ENCODE measurements around the gene SPIRE2.
A peak's percentile ranks its signal among the peaks of the same experiment; 100 is the strongest.
"Not testable (repeated sequence)": the region's sequence is repeated elsewhere in the genome, so short reads cannot be mapped to it uniquely, and the experiment has no call there.

SPIRE2 gene, protein sequence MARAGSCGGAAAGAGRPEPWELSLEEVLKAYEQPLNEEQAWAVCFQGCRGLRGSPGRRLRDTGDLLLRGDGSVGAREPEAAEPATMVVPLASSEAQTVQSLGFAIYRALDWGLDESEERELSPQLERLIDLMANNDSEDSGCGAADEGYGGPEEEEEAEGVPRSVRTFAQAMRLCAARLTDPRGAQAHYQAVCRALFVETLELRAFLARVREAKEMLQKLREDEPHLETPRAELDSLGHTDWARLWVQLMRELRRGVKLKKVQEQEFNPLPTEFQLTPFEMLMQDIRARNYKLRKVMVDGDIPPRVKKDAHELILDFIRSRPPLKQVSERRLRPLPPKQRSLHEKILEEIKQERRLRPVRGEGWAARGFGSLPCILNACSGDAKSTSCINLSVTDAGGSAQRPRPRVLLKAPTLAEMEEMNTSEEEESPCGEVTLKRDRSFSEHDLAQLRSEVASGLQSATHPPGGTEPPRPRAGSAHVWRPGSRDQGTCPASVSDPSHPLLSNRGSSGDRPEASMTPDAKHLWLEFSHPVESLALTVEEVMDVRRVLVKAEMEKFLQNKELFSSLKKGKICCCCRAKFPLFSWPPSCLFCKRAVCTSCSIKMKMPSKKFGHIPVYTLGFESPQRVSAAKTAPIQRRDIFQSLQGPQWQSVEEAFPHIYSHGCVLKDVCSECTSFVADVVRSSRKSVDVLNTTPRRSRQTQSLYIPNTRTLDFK

GRCh38 chr16:89828199-89828869, at the start of gene SPIRE2:
TSS of gene SPIRE2 (plus strand) at chr16:89828475. CDS start at chr16:89828551, 76 bp downstream.
- ChIA-PET POLR2A (no interaction called here), CTCF (interaction anchor here (2.0 kb wide), 1 partner anchor 32 kb away, joined by 14 read pairs; no protein-coding TSS in a partner anchor)
- TF ChIP-seq CTCF (IDR thresholded peaks at IDR 0.05; ENCODE audit: control extremely low read depth, extremely low read depth, low read depth, missing control alignments) = no peak
- DNase-seq (ENCODE audit: extremely low spot score) = peak; percentile 84

GRCh38 chr16:89779231-89779908, 48.9 kb upstream of the SPIRE2 start:
- ChIA-PET CTCF (interaction anchor here (0.9 to 1.7 kb wide), 3 partner anchors 10 to 15 kb away, joined by 3 to 7 read pairs (median 3); no protein-coding TSS in a partner anchor), POLR2A (no interaction called here)
- TF ChIP-seq CTCF (IDR thresholded peaks at IDR 0.05; ENCODE audit: control extremely low read depth, extremely low read depth, low read depth, missing control alignments) = no peak
- no peak for DNase-seq (ENCODE audit: extremely low spot score)

DNA sequence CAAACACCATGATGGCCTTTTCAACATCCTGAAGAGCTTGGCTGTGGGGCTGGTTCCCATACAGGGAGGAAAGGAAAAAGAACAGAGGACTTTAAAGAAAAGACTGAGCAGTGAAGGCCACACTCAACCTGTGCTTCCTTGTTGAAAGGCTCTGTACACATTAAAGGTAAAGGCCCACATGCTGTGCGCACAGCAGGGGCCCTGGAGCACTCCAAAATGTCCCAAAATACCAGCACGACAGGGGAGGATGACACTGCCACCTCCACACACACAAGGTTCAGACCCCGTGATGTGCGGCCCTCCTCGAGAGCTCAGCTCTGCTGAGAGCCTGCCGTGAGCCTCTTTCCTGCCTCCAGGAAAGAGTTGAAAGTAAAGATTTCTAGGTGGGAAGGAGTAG, 48.4 kb upstream of the SPIRE2 start:
- ChIA-PET CTCF (interaction anchor here (0.9 to 1.7 kb wide), 2 partner anchors 10 to 12 kb away, joined by 3 to 7 read pairs; no protein-coding TSS in a partner anchor), POLR2A (no interaction called here)
- TF ChIP-seq CTCF (IDR thresholded peaks at IDR 0.05; ENCODE audit: control extremely low read depth, extremely low read depth, low read depth, missing control alignments) = no peak
- no peak for DNase-seq (ENCODE audit: extremely low spot score)

DNA sequence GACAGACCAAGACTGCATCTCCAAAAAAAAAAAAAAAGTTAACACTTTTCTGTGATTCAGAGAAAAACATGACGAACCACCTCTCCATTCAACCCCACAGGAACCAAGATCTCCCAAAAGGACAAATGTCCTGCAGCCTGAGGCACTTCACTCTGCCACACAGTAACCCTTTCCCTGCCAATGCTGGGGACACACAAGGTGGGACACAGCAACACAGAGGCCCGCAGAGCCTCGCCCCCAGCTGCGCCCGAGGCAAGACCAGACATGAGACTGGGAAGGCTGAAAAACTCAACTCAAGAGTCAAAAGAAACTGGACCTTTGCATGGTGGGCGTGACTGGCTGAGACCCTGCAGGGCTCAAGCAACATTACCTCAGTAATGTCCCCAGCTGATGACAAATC, 45.8 kb upstream of the SPIRE2 start:
- CTCF ChIA-PET = no interaction called here
- no peak for TF ChIP-seq CTCF (IDR thresholded peaks at IDR 0.05; ENCODE audit: control extremely low read depth, extremely low read depth, low read depth, missing control alignments)
- POLR2A ChIA-PET = no interaction called here

GRCh38 chr16:89783952-89784351, 44.3 kb upstream of the SPIRE2 start:
- POLR2A ChIA-PET = not testable (repeated sequence)
- CTCF ChIA-PET = interaction anchor here (0.9 kb wide), 1 partner anchor 11 kb away, joined by 3 read pairs; no protein-coding TSS in a partner anchor

More for the DNA sequence above, 45.8 kb upstream of the SPIRE2 start:
- DNase-seq (ENCODE audit: extremely low spot score) = no peak

GRCh38 chr16:89784406-89784805, 43.9 kb upstream of the SPIRE2 start:
- no peak for DNase-seq (ENCODE audit: extremely low spot score)
- ChIA-PET POLR2A (no interaction called here), CTCF (interaction anchor here (2.1 kb wide), 1 partner anchor 78 kb away, joined by 9 read pairs; no protein-coding TSS in a partner anchor)
- TF ChIP-seq CTCF (IDR thresholded peaks at IDR 0.05; ENCODE audit: control extremely low read depth, extremely low read depth, low read depth, missing control alignments) = no peak

More at GRCh38 chr16:89783952-89784351, 44.3 kb upstream of the SPIRE2 start:
- not testable (repeated sequence) for DNase-seq (ENCODE audit: extremely low spot score)

All from GM10248 (cell line).